ENCODE results near the gene CCDC88B.
A peak's percentile ranks its signal among the peaks of the same experiment; 100 is the strongest.
"Not testable (repeated sequence)": the region's sequence is repeated elsewhere in the genome, so short reads cannot be mapped to it uniquely, and the experiment has no call there.

Gene CCDC88B

GRCh38 chr11:64321026-64321425, 19.0 kb upstream of the CCDC88B start:
- no peak for DNase-seq (ENCODE audit: low spot score)

GRCh38 chr11:64321533-64321932, 18.5 kb upstream of the CCDC88B start:
- DNase-seq (ENCODE audit: low spot score), result no peak

- DNase-seq (ENCODE audit: low spot score), result no peak
Measured at GRCh38 chr11:64322925-64323260, 17.1 kb upstream of the CCDC88B start.

- DNase-seq (ENCODE audit: low spot score), result no peak
Measured at GRCh38 chr11:64323373-64323772, 16.6 kb upstream of the CCDC88B start.

GRCh38 chr11:64323984-64324383, 16.0 kb upstream of the CCDC88B start:
- not testable (repeated sequence) for DNase-seq (ENCODE audit: low spot score)

- DNase-seq (ENCODE audit: low spot score), result no peak
Measured at GRCh38 chr11:64324692-64325469, 15.1 kb upstream of the CCDC88B start.

GRCh38 chr11:64327375-64327774, 12.6 kb upstream of the CCDC88B start:
- no peak for DNase-seq (ENCODE audit: low spot score)

GRCh38 chr11:64327993-64328392, 12.0 kb upstream of the CCDC88B start:
- no peak for DNase-seq (ENCODE audit: low spot score)

GRCh38 chr11:64330888-64331287, 9.1 kb upstream of the CCDC88B start:
- no peak for DNase-seq (ENCODE audit: low spot score)

- peak; percentile 93 for DNase-seq (ENCODE audit: low spot score)
Measured at GRCh38 chr11:64331569-64332371, 8.2 kb upstream of the CCDC88B start.

GRCh38 chr11:64333556-64333955, 6.4 kb upstream of the CCDC88B start:
- no peak for DNase-seq (ENCODE audit: low spot score)

GRCh38 chr11:64334764-64335735, 5.0 kb upstream of the CCDC88B start:
- DNase-seq (ENCODE audit: low spot score), result peak; percentile 94

GRCh38 chr11:64337538-64338249, 2.3 kb upstream of the CCDC88B start:
- DNase-seq (ENCODE audit: low spot score), result no peak

- no peak for DNase-seq (ENCODE audit: low spot score)
Measured at GRCh38 chr11:64338716-64339115, 1.3 kb upstream of the CCDC88B start.

- DNase-seq (ENCODE audit: low spot score), result no peak
Measured at GRCh38 chr11:64339286-64339685, 718 bp upstream of the CCDC88B start.

- DNase-seq (ENCODE audit: low spot score), result no peak
Measured at GRCh38 chr11:64340671-64341335, 799 bp downstream of the CCDC88B start.

- DNase-seq (ENCODE audit: low spot score), result no peak
Measured at GRCh38 chr11:64341429-64341828, 1.4 kb downstream of the CCDC88B start.

- peak; percentile 94 for DNase-seq (ENCODE audit: low spot score)
Measured at GRCh38 chr11:64341851-64342791, 2.1 kb downstream of the CCDC88B start.

GRCh38 chr11:64342869-64343745, 3.1 kb downstream of the CCDC88B start:
- no peak for DNase-seq (ENCODE audit: low spot score)
